ENCODE measurements around the gene HPN. TPM values are rescaled to one million over a fixed set of nuclear protein-coding genes. Genes with fewer than 3 reads are reported as not detected.
A peak's percentile ranks its signal among the peaks of the same experiment; 100 is the strongest.

HPN gene
- total and polyA plus RNA-seq, 2 of the 13 experiments (the other 11 are each of a cell fraction or from before 2014, with no cell fraction given) = 46.7 to 261 TPM

GRCh38 chr19:35042056-35042730 is 672 bp downstream of the HPN start (continued):
- TF ChIP-seq GZF1 (CRISPR knock-in tag; IDR thresholded peaks at IDR 0.05) = 0 out of 2 replicates have a peak, but pooled peaks have one; percentile 35
- TF ChIP-seq SIX4 (CRISPR knock-in tag; IDR thresholded peaks at IDR 0.05) = no peak
- no peak for TF ChIP-seq ZKSCAN5 (CRISPR knock-in tag; IDR thresholded peaks at IDR 0.05)
- TF ChIP-seq ZNF687 (CRISPR knock-in tag; IDR thresholded peaks at IDR 0.05) = peak; percentile 60
- TF ChIP-seq NFRKB (IDR thresholded peaks at IDR 0.05) = no peak
- no peak for TF ChIP-seq KLF9 (CRISPR knock-in tag; IDR thresholded peaks at IDR 0.05; ENCODE audit: low read depth)
- no peak for TF ChIP-seq ZNF34 (CRISPR knock-in tag; IDR thresholded peaks at IDR 0.05; ENCODE audit: borderline replicate concordance)
- no peak for TF ChIP-seq TCF7 (IDR thresholded peaks at IDR 0.05; ENCODE audit: low read depth)
- TF ChIP-seq, protein P1, sequence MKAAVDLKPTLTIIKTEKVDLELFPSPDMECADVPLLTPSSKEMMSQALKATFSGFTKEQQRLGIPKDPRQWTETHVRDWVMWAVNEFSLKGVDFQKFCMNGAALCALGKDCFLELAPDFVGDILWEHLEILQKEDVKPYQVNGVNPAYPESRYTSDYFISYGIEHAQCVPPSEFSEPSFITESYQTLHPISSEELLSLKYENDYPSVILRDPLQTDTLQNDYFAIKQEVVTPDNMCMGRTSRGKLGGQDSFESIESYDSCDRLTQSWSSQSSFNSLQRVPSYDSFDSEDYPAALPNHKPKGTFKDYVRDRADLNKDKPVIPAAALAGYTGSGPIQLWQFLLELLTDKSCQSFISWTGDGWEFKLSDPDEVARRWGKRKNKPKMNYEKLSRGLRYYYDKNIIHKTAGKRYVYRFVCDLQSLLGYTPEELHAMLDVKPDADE (CRISPR knock-in tag; IDR thresholded peaks at IDR 0.05) = no peak
- no peak for TF ChIP-seq ZNF20 (CRISPR knock-in tag; IDR thresholded peaks at IDR 0.05)
- no peak for TF ChIP-seq ZNF550 (CRISPR knock-in tag; IDR thresholded peaks at IDR 0.05; ENCODE audit: borderline replicate concordance)
- TF ChIP-seq, protein P2, sequence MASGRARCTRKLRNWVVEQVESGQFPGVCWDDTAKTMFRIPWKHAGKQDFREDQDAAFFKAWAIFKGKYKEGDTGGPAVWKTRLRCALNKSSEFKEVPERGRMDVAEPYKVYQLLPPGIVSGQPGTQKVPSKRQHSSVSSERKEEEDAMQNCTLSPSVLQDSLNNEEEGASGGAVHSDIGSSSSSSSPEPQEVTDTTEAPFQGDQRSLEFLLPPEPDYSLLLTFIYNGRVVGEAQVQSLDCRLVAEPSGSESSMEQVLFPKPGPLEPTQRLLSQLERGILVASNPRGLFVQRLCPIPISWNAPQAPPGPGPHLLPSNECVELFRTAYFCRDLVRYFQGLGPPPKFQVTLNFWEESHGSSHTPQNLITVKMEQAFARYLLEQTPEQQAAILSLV (CRISPR knock-in tag; IDR thresholded peaks at IDR 0.05; ENCODE audit: borderline replicate concordance) = no peak
- TF ChIP-seq, protein P3, sequence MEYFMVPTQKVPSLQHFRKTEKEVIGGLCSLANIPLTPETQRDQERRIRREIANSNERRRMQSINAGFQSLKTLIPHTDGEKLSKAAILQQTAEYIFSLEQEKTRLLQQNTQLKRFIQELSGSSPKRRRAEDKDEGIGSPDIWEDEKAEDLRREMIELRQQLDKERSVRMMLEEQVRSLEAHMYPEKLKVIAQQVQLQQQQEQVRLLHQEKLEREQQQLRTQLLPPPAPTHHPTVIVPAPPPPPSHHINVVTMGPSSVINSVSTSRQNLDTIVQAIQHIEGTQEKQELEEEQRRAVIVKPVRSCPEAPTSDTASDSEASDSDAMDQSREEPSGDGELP (IDR thresholded peaks at IDR 0.05; ENCODE audit: borderline replicate concordance, low read depth) = peak; percentile 69; the same call in 1 of the 2 replicates
- TF ChIP-seq, protein P4, sequence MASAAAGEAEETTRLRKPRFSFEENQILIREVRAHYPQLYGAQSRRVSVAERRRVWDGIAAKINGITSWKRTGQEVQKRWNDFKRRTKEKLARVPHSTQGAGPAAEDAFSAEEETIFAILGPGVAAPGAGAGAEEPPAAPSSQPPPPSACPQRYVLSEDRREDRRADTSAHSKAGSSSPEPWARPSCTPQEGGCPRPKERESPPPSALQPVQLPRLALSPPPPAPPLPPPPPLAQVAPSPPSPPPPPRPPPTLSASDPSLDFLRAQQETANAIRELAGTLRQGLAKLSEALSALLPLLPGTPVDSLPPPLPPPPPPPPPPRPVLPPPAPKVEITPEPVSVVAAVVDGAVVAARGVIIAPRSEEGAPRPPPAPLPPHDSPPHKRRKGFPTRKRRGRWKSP (CRISPR knock-in tag; IDR thresholded peaks at IDR 0.05) = peak; percentile 55; the same call in 1 of the 2 replicates
- no peak; the same call in 1 of the 2 replicates for TF ChIP-seq IRF2 (CRISPR knock-in tag; IDR thresholded peaks at IDR 0.05)
- TF ChIP-seq FOXA1 (IDR thresholded peaks at IDR 0.05) = no peak
- no peak for TF ChIP-seq FOXA1 (CRISPR knock-in tag; IDR thresholded peaks at IDR 0.05)
- peak; percentile 23; the same call in 1 of the 2 replicates for TF ChIP-seq NR2C2 (CRISPR knock-in tag; IDR thresholded peaks at IDR 0.05; ENCODE audit: borderline replicate concordance)
- TF ChIP-seq ZKSCAN8 (CRISPR knock-in tag; IDR thresholded peaks at IDR 0.05; ENCODE audit: borderline replicate concordance) = no peak
- no peak for TF ChIP-seq ZNF335 (CRISPR knock-in tag; IDR thresholded peaks at IDR 0.05)
- TF ChIP-seq RXRA (CRISPR knock-in tag; IDR thresholded peaks at IDR 0.05) = peak; percentile 65
- 0 out of 2 replicates have a peak, but pooled peaks have one; percentile 6 for TF ChIP-seq NFKBIZ (CRISPR knock-in tag; IDR thresholded peaks at IDR 0.05)
- peak; percentile 52; the same call in 1 of the 2 replicates for TF ChIP-seq GATAD2A (CRISPR knock-in tag; IDR thresholded peaks at IDR 0.05)
- peak; percentile 35; the same call in 1 of the 2 replicates for TF ChIP-seq ZSCAN25 (CRISPR knock-in tag; IDR thresholded peaks at IDR 0.05)
